Ureter (tissue), 1 donor: ENCODE results near the gene PIP5K1B. TPM values are rescaled to one million over a fixed set of nuclear protein-coding genes. Genes with fewer than 3 reads are reported as not detected.

Source experiments
- DNase-seq: peaks from one replicate; pipeline ENCODE4 v3.0.0-alpha.2; 2020; ENCODE audit warnings: low spot score
- total RNA-seq: library from RNA; stranded (reverse); gene quantifications from one replicate; pipeline ENCODE4 v1.2.4, GENCODE V29; 2023
- donor health status: DM: yes; HTN: yes; CAD: no.

Gene PIP5K1B
- total RNA-seq, 1 donor from 2014 or later, result 13.8 TPM

GRCh38 chr9:68951879-68952659, 247.0 kb downstream of the PIP5K1B start:
- no peak for DNase-seq

- no peak for DNase-seq
Observed at GRCh38 chr9:68953771-68954170, 248.7 kb downstream of the PIP5K1B start.

- DNase-seq, result no peak
Observed at GRCh38 chr9:68955330-68955729, 250.3 kb downstream of the PIP5K1B start.

GRCh38 chr9:68957479-68957878, 252.4 kb downstream of the PIP5K1B start:
- DNase-seq, result no peak

GRCh38 chr9:68961587-68961986, 256.5 kb downstream of the PIP5K1B start:
- DNase-seq, result no peak

- DNase-seq, result no peak
Observed at GRCh38 chr9:68963416-68963815, 258.4 kb downstream of the PIP5K1B start.

- no peak for DNase-seq
Observed at GRCh38 chr9:68964102-68964541, 259.1 kb downstream of the PIP5K1B start.

- no peak for DNase-seq
Observed at GRCh38 chr9:68964765-68965164, 259.7 kb downstream of the PIP5K1B start.

GRCh38 chr9:68966496-68966944, 261.5 kb downstream of the PIP5K1B start:
- no peak for DNase-seq

GRCh38 chr9:68967800-68968199, 262.8 kb downstream of the PIP5K1B start:
- DNase-seq, result no peak

GRCh38 chr9:68969538-68969937, 264.5 kb downstream of the PIP5K1B start:
- no peak for DNase-seq

- no peak for DNase-seq
Observed at GRCh38 chr9:68970151-68970550, 265.1 kb downstream of the PIP5K1B start.

- DNase-seq, result no peak
Observed at GRCh38 chr9:68973619-68974018, 268.6 kb downstream of the PIP5K1B start.

GRCh38 chr9:68974431-68974830, 269.4 kb downstream of the PIP5K1B start:
- DNase-seq, result no peak

GRCh38 chr9:68974901-68975300, 269.9 kb downstream of the PIP5K1B start:
- DNase-seq, result no peak

- no peak for DNase-seq
Observed at GRCh38 chr9:68975365-68976043, 270.5 kb downstream of the PIP5K1B start.

GRCh38 chr9:68978066-68978465, 273.0 kb downstream of the PIP5K1B start:
- no peak for DNase-seq

- DNase-seq, result no peak
Observed at GRCh38 chr9:68978501-68978900, 273.5 kb downstream of the PIP5K1B start.

GRCh38 chr9:68979538-68980314, 274.7 kb downstream of the PIP5K1B start:
- DNase-seq, result no peak

- no peak for DNase-seq
Observed at GRCh38 chr9:68980341-68980914, 275.4 kb downstream of the PIP5K1B start.

GRCh38 chr9:68981789-68982188, 276.7 kb downstream of the PIP5K1B start:
- DNase-seq, result no peak

GRCh38 chr9:68983008-68983411, 278.0 kb downstream of the PIP5K1B start:
- DNase-seq, result no peak
